Epithelial cell of esophagus (primary cell): ENCODE results near the gene SDHAF4.
"Not testable (repeated sequence)": the region's sequence is repeated elsewhere in the genome, so short reads cannot be mapped to it uniquely, and the experiment has no call there.

Experiments
- DNase-seq: peaks from one replicate; pipeline ENCODE4 v3.0.0; 2010; ENCODE audit warnings: low read depth
- H3K4me3 ChIP-seq: 2 replicates; pipeline ENCODE4 v1.5.1; 2011; ENCODE audit warnings: mild to moderate bottlenecking, low read length, control low read depth
- TF ChIP-seq, protein P1 (sequence below): IDR thresholded peaks from 2 replicates; pipeline ENCODE4 v1.5.1; 2011; ENCODE audit warnings: low read depth, mild to moderate bottlenecking, low read length, control low read depth, inconsistent platforms; ENCODE audit not compliant: insufficient read depth; ENCODE audit errors: missing control alignments

Gene SDHAF4

DNA sequence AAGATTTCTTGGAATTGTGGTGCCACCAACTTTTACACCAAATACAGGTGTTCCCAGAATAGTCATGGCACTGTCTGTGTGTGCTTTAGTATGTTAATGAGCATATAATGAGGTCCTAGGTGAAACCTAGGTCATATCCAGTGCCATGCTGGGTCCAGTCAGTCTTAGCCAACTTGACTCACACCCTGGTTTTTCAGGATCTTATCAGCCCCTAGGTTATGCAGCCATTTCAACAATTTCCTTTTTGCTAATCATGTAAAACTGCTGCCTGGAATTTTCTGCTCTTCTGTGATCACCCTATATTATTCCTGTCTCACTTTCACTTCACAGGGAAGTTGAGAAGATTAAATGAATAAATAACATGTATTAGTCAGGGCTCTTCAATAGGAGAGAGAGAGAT, 23.7 kb downstream of the SDHAF4 start:
- H3K4me3 ChIP-seq = no peak overlapping the region
- DNase-seq = peak; percentile 63
- TF ChIP-seq, protein P1, sequence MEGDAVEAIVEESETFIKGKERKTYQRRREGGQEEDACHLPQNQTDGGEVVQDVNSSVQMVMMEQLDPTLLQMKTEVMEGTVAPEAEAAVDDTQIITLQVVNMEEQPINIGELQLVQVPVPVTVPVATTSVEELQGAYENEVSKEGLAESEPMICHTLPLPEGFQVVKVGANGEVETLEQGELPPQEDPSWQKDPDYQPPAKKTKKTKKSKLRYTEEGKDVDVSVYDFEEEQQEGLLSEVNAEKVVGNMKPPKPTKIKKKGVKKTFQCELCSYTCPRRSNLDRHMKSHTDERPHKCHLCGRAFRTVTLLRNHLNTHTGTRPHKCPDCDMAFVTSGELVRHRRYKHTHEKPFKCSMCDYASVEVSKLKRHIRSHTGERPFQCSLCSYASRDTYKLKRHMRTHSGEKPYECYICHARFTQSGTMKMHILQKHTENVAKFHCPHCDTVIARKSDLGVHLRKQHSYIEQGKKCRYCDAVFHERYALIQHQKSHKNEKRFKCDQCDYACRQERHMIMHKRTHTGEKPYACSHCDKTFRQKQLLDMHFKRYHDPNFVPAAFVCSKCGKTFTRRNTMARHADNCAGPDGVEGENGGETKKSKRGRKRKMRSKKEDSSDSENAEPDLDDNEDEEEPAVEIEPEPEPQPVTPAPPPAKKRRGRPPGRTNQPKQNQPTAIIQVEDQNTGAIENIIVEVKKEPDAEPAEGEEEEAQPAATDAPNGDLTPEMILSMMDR = no peak

DNA sequence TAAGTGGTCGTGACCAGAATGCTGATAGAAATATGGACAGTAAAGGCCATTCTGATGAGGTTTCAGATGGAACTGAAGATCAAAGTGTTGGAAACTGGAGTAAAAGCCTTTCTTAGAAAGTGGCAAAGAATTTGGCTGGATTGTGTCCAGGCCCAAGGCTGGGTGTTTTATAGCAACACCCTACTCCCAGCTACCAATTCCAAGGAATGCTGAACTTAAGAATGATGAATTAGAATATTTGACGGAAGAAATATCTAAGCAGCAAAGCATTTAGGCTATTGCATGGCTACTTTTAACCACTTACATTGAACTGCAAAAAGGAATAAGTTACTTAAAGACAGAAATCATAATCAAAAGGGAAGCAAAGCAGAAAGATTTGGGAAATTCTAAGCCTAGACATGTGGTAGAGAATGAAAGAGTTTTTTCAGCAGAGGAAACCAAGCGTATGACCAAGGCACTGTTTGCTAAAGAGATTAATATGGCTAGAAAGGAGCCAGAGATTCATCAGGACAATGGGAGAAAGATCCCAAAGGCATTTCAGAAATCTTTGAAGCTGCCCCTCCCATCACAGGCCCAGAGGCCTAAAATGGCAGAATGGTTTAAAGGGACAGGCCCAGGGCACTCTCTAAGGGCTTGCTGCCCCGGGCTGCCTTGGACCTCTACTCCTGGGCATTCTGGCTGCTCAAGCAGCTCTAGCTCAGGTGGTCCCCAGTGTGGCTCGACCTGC, 25.8 kb downstream of the SDHAF4 start:
- no peak overlapping the region for H3K4me3 ChIP-seq
- TF ChIP-seq, protein P1 = no peak
- no peak for DNase-seq

DNA sequence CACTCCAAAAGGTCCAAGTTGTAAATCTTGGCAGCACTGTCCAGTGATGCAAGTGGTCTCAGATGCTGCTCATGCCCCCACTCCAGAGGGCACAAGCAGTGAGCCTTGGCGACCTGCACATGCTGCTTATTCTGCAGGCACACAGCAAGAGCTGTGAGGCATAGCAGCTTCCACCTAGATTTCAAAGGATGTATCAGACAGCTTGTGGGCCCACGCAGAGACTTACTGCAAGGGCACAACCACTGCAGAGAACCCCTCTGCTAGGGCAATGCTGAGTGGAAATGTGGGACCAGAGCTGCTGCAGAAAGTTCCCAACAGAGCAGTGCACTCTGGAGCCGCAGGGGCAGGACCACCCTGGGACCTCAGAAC, 26.4 kb downstream of the SDHAF4 start:
- no peak overlapping the region for H3K4me3 ChIP-seq
- TF ChIP-seq, protein P1 = no peak
- DNase-seq = no peak

DNA sequence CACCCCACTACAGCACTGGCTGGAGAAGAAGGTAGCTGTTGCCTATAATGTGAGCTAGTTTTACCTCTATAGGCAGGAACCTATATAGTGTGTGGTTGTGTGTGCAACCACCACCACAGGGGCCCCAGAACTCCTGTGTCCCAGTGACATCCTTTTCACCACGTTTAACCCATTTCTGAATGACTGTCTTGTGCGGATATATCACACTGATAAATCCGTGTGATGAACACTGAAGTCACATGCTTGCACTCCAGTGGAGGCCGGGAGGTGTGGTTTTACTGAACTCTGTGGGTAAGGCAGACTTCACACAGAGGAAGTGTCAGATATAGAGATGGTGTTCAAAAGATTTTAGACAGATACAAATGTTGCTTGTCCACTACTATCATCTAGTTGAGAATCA, 32.5 kb downstream of the SDHAF4 start:
- H3K4me3 ChIP-seq = no peak overlapping the region
- TF ChIP-seq, protein P1 = no peak
- DNase-seq = no peak

DNA sequence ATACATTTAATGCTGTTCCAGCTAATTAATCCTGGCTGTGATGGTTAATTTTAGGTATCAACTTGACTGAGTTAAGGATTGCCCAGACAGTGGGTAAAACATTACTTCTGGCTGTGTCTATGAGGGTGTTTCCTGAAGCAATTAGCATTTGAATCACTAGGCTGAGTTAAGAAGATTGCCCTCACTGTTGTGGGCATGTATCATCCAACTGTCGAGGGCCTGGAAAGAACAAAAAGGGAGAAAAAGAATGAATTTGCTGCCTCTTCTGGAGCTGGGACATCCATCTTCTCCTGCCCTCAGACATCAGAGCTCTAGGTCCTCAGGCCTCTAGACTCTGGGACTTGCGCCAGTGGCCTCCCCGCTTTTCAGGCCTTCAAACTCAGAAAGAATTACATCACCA, 34.3 kb downstream of the SDHAF4 start:
- no peak for DNase-seq
- TF ChIP-seq, protein P1 = no peak
- no peak overlapping the region for H3K4me3 ChIP-seq

DNA sequence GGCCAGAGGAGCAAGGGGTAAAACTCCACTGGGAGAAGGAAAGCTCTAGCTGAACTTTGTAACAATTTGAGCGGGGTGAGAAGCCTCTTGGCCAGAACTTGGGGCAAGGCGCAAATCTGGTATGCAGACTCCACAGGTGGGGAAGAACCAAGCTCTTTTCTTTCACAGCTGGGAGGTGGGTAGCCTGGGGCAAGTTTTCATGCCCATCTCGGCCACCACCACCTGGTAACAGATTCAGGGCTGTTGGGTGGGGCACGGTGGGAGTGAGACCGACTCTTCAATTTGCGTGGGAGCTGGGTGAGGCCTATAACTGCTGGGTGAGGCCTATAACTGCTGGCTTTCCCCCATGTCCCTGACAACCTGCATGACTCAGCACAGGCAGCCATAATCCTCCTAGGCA, 37.5 kb downstream of the SDHAF4 start:
- no peak for DNase-seq
- no peak overlapping the region for H3K4me3 ChIP-seq
- TF ChIP-seq, protein P1 = no peak

DNA sequence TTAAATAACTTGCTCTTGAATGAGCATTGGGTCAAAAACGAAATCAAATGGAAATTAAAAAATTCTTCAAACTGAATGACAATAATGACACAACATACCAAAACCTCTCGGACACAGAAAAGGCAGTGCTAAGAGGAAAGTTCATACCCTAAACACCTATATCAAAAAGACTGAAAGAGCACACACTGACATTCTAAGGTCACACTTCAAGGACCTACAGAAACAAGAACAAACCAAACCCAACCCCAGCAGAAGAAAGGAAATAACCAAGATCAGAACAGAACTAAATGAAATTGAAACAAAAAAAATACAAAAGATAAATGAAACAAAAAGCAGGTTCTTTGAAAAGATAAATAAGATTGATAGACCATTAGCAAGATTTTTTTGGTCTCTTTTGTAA, 40.6 kb downstream of the SDHAF4 start:
- not testable (repeated sequence) for DNase-seq, H3K4me3 ChIP-seq

DNA sequence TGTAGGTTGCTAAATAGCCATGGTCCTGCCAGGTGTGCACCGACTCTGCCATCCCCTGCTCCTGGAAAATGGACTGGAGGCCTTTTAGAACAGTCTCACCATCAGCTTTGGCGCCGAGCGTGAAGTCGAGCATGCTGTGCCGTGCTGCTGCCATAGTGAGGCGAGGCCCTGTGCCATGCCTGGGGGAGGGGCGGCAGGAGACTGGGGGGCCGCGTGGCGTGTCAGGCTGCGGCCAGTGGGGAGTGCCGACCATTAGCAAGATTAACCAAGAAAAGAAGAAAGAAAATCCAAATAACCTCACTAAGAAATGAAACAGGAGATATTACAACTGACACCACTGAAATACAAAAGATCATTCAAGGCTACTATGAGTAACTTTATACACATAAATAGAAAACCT, 42.5 kb downstream of the SDHAF4 start:
- DNase-seq, H3K4me3 ChIP-seq: not testable (repeated sequence)
